GM13977 (cell line): ENCODE measurements around the gene INF2.
"Not testable (repeated sequence)": the region's sequence is repeated elsewhere in the genome, so short reads cannot be mapped to it uniquely, and the experiment has no call there.

Experiments used
- DNase-seq: peaks from one replicate; pipeline ENCODE4 v3.0.0; 2012; ENCODE audit warnings: low spot score
- CTCF ChIP-seq: IDR thresholded peaks from 2 replicates; pipeline ENCODE4 v1.5.1; 2012; ENCODE audit warnings: mild to moderate bottlenecking, control low read depth; ENCODE audit not compliant: insufficient read depth; ENCODE audit errors: extremely low read depth, missing control alignments
- in situ Hi-C: fragments of 300-500 bp; cut with MboI; formaldehyde crosslinking; loops from one replicate; pipeline ENCODE4 v1.12.0; 2022; ENCODE audit warnings: low sequenced_read_pairs, low pct_unique_long_range_greater_than_20kb, mixed read lengths, inconsistent platforms; ENCODE audit not compliant: unreplicated experiment

Gene INF2

GRCh38 chr14:104657563-104658324 lies 31.7 kb upstream of the INF2 start:
- in situ Hi-C loops = no loop called here
- TF ChIP-seq CTCF = no peak
- DNase-seq = peak; percentile 80

GRCh38 chr14:104658325-104658712 lies 31.1 kb upstream of the INF2 start:
- no peak for DNase-seq
- in situ Hi-C loops = no loop called here
- no peak for TF ChIP-seq CTCF

- no peak for TF ChIP-seq CTCF
- no peak for DNase-seq
- in situ Hi-C loops = no loop called here
These were observed 30.3 kb upstream of the INF2 start for GRCh38 chr14:104659146-104659545.

- in situ Hi-C loops = no loop called here
- TF ChIP-seq CTCF = no peak
- DNase-seq = peak; percentile 66
These were observed 29.5 kb upstream of the INF2 start for GRCh38 chr14:104659764-104660523.

GRCh38 chr14:104660597-104660996 lies 28.8 kb upstream of the INF2 start:
- no peak for TF ChIP-seq CTCF
- peak; percentile 75 for DNase-seq
- in situ Hi-C loops = no loop called here

GRCh38 chr14:104661086-104661485 lies 28.3 kb upstream of the INF2 start:
- DNase-seq = no peak
- TF ChIP-seq CTCF = no peak
- in situ Hi-C loops = no loop called here

GRCh38 chr14:104661528-104662157 lies 27.8 kb upstream of the INF2 start:
- in situ Hi-C loops, DNase-seq: not testable (repeated sequence)

GRCh38 chr14:104662472-104662871 lies 26.9 kb upstream of the INF2 start:
- in situ Hi-C loops, DNase-seq: not testable (repeated sequence)
